Loucy (cell line): Measurements from ENCODE around the gene MARK3.

Experiments
- H2AFZ ChIP-seq: fragments of 200-600 bp; sonication (generic); 2 replicates; pipeline ENCODE4 v1.6.0; 2016; ENCODE audit warnings: antibody characterized with exemption, mild to moderate bottlenecking, low read length, moderate library complexity
- H3F3A ChIP-seq: fragments of 200-600 bp; 2 replicates; pipeline ENCODE4 v1.6.0; 2016; ENCODE audit warnings: antibody characterized with exemption, low read depth, mild to moderate bottlenecking
- H3K27me3 ChIP-seq: fragments of 200-600 bp; sonication (generic); 2 replicates; pipeline ENCODE4 v1.6.1; 2014; ENCODE audit warnings: low read length, mild to moderate bottlenecking; ENCODE audit not compliant: insufficient read depth, poor library complexity, severe bottlenecking
- H3K36me3 ChIP-seq: fragments of 200-600 bp; sonication (generic); 2 replicates; pipeline ENCODE4 v1.6.1; 2016; ENCODE audit warnings: low read length; ENCODE audit not compliant: insufficient read depth
- H3K4me1 ChIP-seq: fragments of 200-600 bp; sonication (generic); 2 replicates; pipeline ENCODE4 v1.5.1; 2014; ENCODE audit warnings: low read length, mild to moderate bottlenecking; ENCODE audit not compliant: insufficient read depth, poor library complexity, severe bottlenecking
- H3K4me2 ChIP-seq: fragments of 200-600 bp; sonication (generic); 2 replicates; pipeline ENCODE4 v1.6.0; 2014; ENCODE audit warnings: antibody characterized with exemption, low read length, low read depth, mild to moderate bottlenecking; ENCODE audit not compliant: poor library complexity, severe bottlenecking
- H3K4me3 ChIP-seq: fragments of 200-600 bp; sonication (generic); 2 replicates; pipeline ENCODE4 v1.5.1; 2014; ENCODE audit warnings: low read length, mild to moderate bottlenecking, mixed read lengths; ENCODE audit not compliant: poor library complexity, severe bottlenecking
- H3K79me2 ChIP-seq: fragments of 200-600 bp; sonication (generic); 2 replicates; pipeline ENCODE4 v1.6.1; 2014; ENCODE audit warnings: low read length; ENCODE audit not compliant: insufficient read depth
- H3K9ac ChIP-seq: fragments of 200-600 bp; sonication (generic); 2 replicates; pipeline ENCODE4 v1.6.0; 2014; ENCODE audit warnings: mild to moderate bottlenecking, low read depth, low read length, moderate library complexity; ENCODE audit not compliant: poor library complexity, severe bottlenecking
- H3K9me2 ChIP-seq: fragments of 200-600 bp; sonication (generic); replicated peaks from 2 replicates; pipeline ENCODE4 v1.6.1; 2016; ENCODE audit warnings: low read depth, low read length, mixed read lengths
- H3K9me3 ChIP-seq: fragments of 200-600 bp; sonication (generic); 2 replicates; pipeline ENCODE4 v1.6.1; 2014; ENCODE audit warnings: mild to moderate bottlenecking, antibody characterized with exemption, low read length, low read depth; ENCODE audit not compliant: insufficient read depth
- H4K20me1 ChIP-seq: fragments of 200-600 bp; sonication (generic); 2 replicates; pipeline ENCODE4 v1.6.0; 2014; ENCODE audit warnings: antibody characterized with exemption, low read length, mild to moderate bottlenecking; ENCODE audit not compliant: insufficient read depth, poor library complexity, severe bottlenecking
- EZH2phosphoT487 ChIP-seq: fragments of 200-600 bp; IDR thresholded peaks from 2 replicates; pipeline ENCODE4 v1.6.1; 2018; ENCODE audit warnings: antibody characterized with exemption, mild to moderate bottlenecking, moderate library complexity, borderline replicate concordance
- TF ChIP-seq, protein P1 (sequence below): fragments of 200-600 bp; sonication (generic); conservative IDR thresholded peaks from 2 replicates; pipeline ENCODE4 v1.5.1; 2014; ENCODE audit warnings: mild to moderate bottlenecking, antibody characterized with exemption, low read length

Gene MARK3

DNA sequence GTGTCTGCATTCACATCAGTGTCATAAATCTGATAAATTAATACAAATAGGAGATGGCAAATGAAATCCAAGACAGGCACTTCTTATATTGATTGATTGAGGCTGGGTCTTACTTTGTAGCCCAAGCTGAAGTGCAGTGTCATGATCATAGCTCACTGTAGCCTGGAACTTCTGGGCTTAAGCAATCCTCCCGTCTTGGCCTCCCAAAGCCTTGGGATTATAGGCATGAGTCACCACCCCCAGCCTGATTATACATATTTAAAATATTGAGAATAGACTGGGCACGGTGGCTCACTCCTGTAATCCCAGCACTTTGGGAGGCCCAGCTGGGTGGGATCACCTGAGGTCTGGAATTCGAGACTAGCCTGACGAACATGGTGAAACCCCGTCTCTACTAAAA is 51.3 kb downstream of the MARK3 start:
- Histone ChIP-seq H3F3A (no peaks in the 10 kb centered on the region), H4K20me1 (no peaks in the 10 kb centered on the region), H3K27me3 (no peaks in the 10 kb centered on the region), H3K9me2 (no peaks in the 10 kb centered on the region), H2AFZ (no peak overlapping the region), H3K4me2 (no peak overlapping the region), H3K9me3 (no peaks in the 10 kb centered on the region), H3K4me3 (no peak overlapping the region), H3K79me2 (peaks cover 20% of the 10 kb centered on the region; the same call in 1 of the 2 replicates), H3K9ac (no peak overlapping the region), H3K4me1 (no peaks in the 10 kb centered on the region), H3K36me3 (peaks cover 42% of the 10 kb centered on the region; the same call in 1 of the 2 replicates)
- TF ChIP-seq, protein P1, sequence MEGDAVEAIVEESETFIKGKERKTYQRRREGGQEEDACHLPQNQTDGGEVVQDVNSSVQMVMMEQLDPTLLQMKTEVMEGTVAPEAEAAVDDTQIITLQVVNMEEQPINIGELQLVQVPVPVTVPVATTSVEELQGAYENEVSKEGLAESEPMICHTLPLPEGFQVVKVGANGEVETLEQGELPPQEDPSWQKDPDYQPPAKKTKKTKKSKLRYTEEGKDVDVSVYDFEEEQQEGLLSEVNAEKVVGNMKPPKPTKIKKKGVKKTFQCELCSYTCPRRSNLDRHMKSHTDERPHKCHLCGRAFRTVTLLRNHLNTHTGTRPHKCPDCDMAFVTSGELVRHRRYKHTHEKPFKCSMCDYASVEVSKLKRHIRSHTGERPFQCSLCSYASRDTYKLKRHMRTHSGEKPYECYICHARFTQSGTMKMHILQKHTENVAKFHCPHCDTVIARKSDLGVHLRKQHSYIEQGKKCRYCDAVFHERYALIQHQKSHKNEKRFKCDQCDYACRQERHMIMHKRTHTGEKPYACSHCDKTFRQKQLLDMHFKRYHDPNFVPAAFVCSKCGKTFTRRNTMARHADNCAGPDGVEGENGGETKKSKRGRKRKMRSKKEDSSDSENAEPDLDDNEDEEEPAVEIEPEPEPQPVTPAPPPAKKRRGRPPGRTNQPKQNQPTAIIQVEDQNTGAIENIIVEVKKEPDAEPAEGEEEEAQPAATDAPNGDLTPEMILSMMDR = no peak
- no peak for TF ChIP-seq EZH2phosphoT487

DNA sequence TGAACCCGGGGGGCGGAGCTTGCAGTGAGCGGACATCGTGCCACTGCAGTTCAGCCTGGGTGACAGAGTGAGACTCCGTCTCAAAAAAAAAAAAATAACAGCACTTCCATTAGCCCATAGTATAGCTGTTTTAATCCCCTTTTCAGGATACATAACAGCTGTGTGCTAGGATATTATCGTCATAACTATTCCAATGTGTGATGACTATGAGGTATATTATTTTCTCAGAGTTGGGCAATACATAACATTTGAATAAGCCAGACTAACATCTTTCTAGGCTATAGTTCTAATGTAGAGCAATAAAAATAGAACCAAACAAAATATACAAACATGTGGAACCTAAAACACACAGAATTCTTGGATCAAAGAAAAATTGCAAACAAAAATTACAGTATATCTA is 57.1 kb downstream of the MARK3 start:
- Histone ChIP-seq H3K9ac (no peak overlapping the region), H3K4me1 (no peaks in the 10 kb centered on the region), H3K4me2 (no peak overlapping the region), H3K79me2 (peaks cover 53% of the 10 kb centered on the region; the same call in 1 of the 2 replicates), H3F3A (no peaks in the 10 kb centered on the region), H2AFZ (no peak overlapping the region), H3K27me3 (no peaks in the 10 kb centered on the region), H3K9me3 (no peaks in the 10 kb centered on the region), H4K20me1 (peaks cover 6% of the 10 kb centered on the region), H3K9me2 (no peaks in the 10 kb centered on the region), H3K36me3 (peaks cover 44% of the 10 kb centered on the region; the same call in 1 of the 2 replicates), H3K4me3 (no peak overlapping the region)
- TF ChIP-seq, protein P1 = no peak
- TF ChIP-seq EZH2phosphoT487 = no peak

GRCh38 chr14:103443111-103443510 is 57.9 kb downstream of the MARK3 start:
- Histone ChIP-seq H3K36me3 (peaks cover 37% of the 10 kb centered on the region; the same call in 1 of the 2 replicates), H3K9ac (no peak overlapping the region), H3K27me3 (no peaks in the 10 kb centered on the region), H3K4me2 (no peak overlapping the region), H3K9me3 (no peaks in the 10 kb centered on the region), H3K79me2 (peaks cover 56% of the 10 kb centered on the region; the same call in 1 of the 2 replicates), H3K4me3 (no peak overlapping the region), H4K20me1 (peaks cover 10% of the 10 kb centered on the region), H3K4me1 (no peaks in the 10 kb centered on the region), H2AFZ (no peak overlapping the region), H3K9me2 (no peaks in the 10 kb centered on the region), H3F3A (no peaks in the 10 kb centered on the region)
- TF ChIP-seq EZH2phosphoT487 = no peak
- TF ChIP-seq, protein P1 = no peak
